Measurements from ENCODE around the gene GAS2L1. TPM values are rescaled to one million over a fixed set of nuclear protein-coding genes. Genes with fewer than 3 reads are reported as not detected.

Gene GAS2L1
- total RNA-seq, 1 experiment from 2014 or later: 68.8 TPM

GRCh38 chr22:29341056-29341848, 34.8 kb downstream of the GAS2L1 start:
- BruUV-seq (replicated peaks): no TSS peak
- no peaks in the 10 kb centered on the region for H3K9me3 ChIP-seq (ENCODE audit: control insufficient read depth, insufficient read depth, low read depth, low read length)
- no peak overlapping the region for H3K27ac ChIP-seq (ENCODE audit: low read length)
- peaks cover 4% of the 10 kb centered on the region for H3K4me1 ChIP-seq (ENCODE audit: control insufficient read depth, insufficient read depth, low read length)
- CTCF ChIA-PET: no interaction called here
- intact Hi-C loops (cut with micrococcal nuclease; ENCODE audit: unreplicated experiment) (no loop called here), in situ Hi-C loops (cut with HindIII; ENCODE audit: low pct_unique_long_range_greater_than_20kb, low sequenced_read_pairs) (no loop called here)
- H3K27me3 ChIP-seq (ENCODE audit: control insufficient read depth, insufficient read depth, low read length): no peaks in the 10 kb centered on the region
- POLR2A ChIA-PET: no interaction called here
- H3K4me3 ChIP-seq (ENCODE audit: low read depth in 2 of 2, low read length in 2 of 2): no peak overlapping the region
- ATAC-seq: no peak
- no peak for DNase-seq (ENCODE audit: low read depth, low spot score)
- TF ChIP-seq POLR2AphosphoS5 (IDR thresholded peaks at IDR 0.05; ENCODE audit: low read depth, low read length) (no peak), REST (IDR thresholded peaks at IDR 0.05; ENCODE audit: insufficient read depth in 1 of 2, low read depth in 2 of 2, low read length in 1 of 2) (no peak), TCF7L2 (IDR thresholded peaks at IDR 0.05; ENCODE audit: low read depth, low read length) (no peak), SIN3A (IDR thresholded peaks at IDR 0.05; ENCODE audit: borderline replicate concordance, insufficient read depth, low read depth, low read length) (no peak), CTCF (IDR thresholded peaks at IDR 0.05) (no peak)
- H3K36me3 ChIP-seq (ENCODE audit: control insufficient read depth, insufficient read depth, low read length): no peaks in the 10 kb centered on the region

- no peaks in the 10 kb centered on the region for H3K27me3 ChIP-seq (ENCODE audit: control insufficient read depth, insufficient read depth, low read length)
- no peaks in the 10 kb centered on the region for H3K36me3 ChIP-seq (ENCODE audit: control insufficient read depth, insufficient read depth, low read length)
- no peak for DNase-seq (ENCODE audit: low read depth, low spot score)
- no peak overlapping the region for H3K4me3 ChIP-seq (ENCODE audit: low read depth in 2 of 2, low read length in 2 of 2)
- no peak for ATAC-seq
- no peaks in the 10 kb centered on the region for H3K9me3 ChIP-seq (ENCODE audit: control insufficient read depth, insufficient read depth, low read depth, low read length)
- no peak overlapping the region for H3K27ac ChIP-seq (ENCODE audit: low read length)
- ChIA-PET CTCF (no interaction called here), POLR2A (no interaction called here)
- intact Hi-C loops (cut with micrococcal nuclease; ENCODE audit: unreplicated experiment) (no loop called here), in situ Hi-C loops (cut with HindIII; ENCODE audit: low pct_unique_long_range_greater_than_20kb, low sequenced_read_pairs) (no loop called here)
- peaks cover 4% of the 10 kb centered on the region for H3K4me1 ChIP-seq (ENCODE audit: control insufficient read depth, insufficient read depth, low read length)
- TF ChIP-seq REST (IDR thresholded peaks at IDR 0.05; ENCODE audit: insufficient read depth in 1 of 2, low read depth in 2 of 2, low read length in 1 of 2): no peak
- TF ChIP-seq CTCF (IDR thresholded peaks at IDR 0.05): no peak
- no peak for TF ChIP-seq TCF7L2 (IDR thresholded peaks at IDR 0.05; ENCODE audit: low read depth, low read length)
- no peak for TF ChIP-seq SIN3A (IDR thresholded peaks at IDR 0.05; ENCODE audit: borderline replicate concordance, insufficient read depth, low read depth, low read length)
- TF ChIP-seq POLR2AphosphoS5 (IDR thresholded peaks at IDR 0.05; ENCODE audit: low read depth, low read length): no peak
- no TSS peak for BruUV-seq (replicated peaks)
Measured at GRCh38 chr22:29341849-29342127, 35.3 kb downstream of the GAS2L1 start.
